Fibroblast of pulmonary artery (primary cell): ENCODE data around the gene GOLM1.

ENCODE experiments used
- DNase-seq: peaks from one replicate; pipeline ENCODE4 v3.0.0-alpha.2; 2010; ENCODE audit warnings: low read depth
- H3K4me3 ChIP-seq: replicated peaks from 2 replicates; pipeline ENCODE4 v1.5.1; 2011; ENCODE audit warnings: low read depth, mild to moderate bottlenecking, control low read depth, low read length, moderate library complexity
- TF ChIP-seq, protein P1 (sequence below): IDR thresholded peaks from 2 replicates; pipeline ENCODE4 v1.5.1; 2011; ENCODE audit warnings: mild to moderate bottlenecking, control low read depth, low read length, inconsistent platforms; ENCODE audit errors: missing control alignments

Gene GOLM1

DNA sequence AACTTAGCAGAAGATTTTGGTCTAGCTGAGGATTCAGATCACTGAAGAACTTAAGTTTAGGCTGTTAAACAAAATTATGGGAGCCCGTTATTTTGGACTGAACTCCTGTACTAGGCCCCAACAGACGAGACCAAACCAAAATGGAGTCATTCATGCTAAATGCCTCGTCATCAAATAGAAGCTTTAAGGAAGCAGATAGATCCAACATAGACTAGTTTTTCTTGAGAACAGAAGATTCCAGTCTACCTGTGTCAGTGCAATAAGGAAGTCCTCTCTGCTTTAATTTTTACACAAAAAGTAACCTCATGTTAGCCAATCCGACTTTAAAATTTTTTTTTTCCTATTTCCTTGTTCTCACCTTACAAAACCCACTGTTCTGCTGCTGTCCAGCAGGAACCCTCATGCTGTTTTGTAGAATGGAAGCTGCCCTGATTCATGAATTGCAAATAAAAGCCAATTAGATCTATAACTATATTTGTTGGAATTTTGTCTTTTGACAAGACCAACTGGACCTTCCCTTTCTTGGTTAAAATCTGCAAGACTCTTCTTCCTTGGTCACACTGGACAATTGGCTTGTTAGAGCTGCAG is 29.0 kb upstream of the GOLM1 start:
- DNase-seq = no peak
- TF ChIP-seq, protein P1, sequence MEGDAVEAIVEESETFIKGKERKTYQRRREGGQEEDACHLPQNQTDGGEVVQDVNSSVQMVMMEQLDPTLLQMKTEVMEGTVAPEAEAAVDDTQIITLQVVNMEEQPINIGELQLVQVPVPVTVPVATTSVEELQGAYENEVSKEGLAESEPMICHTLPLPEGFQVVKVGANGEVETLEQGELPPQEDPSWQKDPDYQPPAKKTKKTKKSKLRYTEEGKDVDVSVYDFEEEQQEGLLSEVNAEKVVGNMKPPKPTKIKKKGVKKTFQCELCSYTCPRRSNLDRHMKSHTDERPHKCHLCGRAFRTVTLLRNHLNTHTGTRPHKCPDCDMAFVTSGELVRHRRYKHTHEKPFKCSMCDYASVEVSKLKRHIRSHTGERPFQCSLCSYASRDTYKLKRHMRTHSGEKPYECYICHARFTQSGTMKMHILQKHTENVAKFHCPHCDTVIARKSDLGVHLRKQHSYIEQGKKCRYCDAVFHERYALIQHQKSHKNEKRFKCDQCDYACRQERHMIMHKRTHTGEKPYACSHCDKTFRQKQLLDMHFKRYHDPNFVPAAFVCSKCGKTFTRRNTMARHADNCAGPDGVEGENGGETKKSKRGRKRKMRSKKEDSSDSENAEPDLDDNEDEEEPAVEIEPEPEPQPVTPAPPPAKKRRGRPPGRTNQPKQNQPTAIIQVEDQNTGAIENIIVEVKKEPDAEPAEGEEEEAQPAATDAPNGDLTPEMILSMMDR = no peak
- no peak overlapping the region for H3K4me3 ChIP-seq

DNA sequence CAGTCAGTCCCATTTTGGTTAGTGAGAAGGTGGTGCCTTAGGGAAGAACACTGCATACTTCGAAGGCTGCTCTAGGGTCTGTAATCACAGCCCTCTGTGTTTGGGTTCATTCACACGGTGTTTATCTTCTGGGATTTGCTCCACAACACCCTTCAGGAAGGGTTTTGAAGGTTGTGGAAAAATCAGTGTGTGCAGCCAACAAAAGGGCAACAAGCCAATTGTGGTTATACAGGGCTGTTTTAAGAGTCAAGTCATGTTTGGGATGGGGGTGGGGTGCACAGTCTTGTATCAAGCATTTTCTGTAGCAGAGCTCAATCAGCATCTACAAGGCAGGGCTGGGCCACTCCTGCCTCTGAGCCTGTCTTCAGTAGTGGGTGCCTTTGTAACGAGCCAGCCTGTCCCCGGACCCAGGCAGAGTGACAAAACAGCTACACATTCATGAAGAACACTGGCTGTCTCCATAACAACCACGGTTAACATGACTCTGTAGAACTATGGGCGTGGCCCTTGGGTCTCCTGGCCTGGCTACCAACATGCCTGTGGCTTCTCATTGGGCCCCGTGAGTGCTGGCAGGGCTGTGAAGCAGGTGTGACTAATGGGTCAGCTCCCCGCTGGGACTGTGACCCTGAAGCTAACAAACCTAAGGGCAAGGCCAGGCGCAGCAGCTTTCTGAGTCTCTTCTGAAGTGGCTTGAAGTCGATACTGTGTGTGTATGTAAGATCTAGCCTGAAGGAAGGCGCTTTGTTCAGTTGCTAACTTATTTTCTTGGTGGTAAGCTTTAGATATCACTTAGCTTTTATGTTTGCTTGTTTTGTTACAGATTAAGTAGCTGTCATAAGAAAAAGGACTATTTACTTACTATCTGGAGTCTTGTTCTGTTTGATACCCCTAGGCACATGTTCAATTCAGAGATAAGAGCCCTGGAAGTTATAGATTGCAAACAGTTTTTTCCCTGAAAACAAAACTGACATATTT is 27.9 kb upstream of the GOLM1 start:
- no peak overlapping the region for H3K4me3 ChIP-seq
- TF ChIP-seq, protein P1 = no peak
- DNase-seq = peak; percentile 69

DNA sequence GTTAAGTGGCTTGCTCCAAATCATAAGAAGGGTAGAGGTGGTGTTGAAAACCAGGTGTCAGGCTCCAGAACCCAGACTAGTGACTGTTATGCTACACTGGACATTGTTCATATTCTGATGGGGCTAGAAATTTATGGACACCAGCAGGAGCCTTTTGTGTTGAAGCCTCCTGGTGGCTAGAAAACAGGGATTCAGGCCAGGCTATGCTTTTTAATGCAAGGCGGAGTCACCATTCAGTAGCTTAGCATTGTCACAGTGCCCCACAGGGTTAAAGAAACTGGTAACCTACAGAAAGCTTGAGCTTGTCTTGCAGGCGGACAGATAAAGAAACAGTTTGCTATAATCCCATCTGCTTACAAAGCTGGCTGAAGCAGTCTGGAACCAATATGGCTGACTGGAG is 23.0 kb upstream of the GOLM1 start:
- TF ChIP-seq, protein P1 = peak; percentile 5
- H3K4me3 ChIP-seq = no peak overlapping the region
- no peak for DNase-seq

DNA sequence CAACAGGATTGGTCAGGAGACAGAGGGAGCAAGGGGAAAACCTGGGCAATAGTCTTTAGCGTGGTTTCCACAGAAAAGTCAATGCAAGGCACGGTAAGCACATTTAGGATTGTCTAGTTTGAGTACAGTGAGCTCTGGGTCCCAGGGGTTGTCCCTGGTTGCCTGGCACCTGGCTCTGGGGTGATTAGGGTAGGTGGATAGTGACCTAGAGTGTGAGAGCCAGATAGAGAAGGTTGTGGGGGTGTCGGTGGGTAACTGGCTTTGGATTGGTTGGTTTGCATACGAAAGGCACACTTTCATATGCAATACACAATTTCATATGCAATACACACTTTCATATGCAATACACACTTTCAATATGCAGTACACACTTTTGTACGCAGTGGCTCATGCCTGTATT is 20.1 kb upstream of the GOLM1 start:
- TF ChIP-seq, protein P1 = no peak
- no peak for DNase-seq
- H3K4me3 ChIP-seq = no peak overlapping the region

DNA sequence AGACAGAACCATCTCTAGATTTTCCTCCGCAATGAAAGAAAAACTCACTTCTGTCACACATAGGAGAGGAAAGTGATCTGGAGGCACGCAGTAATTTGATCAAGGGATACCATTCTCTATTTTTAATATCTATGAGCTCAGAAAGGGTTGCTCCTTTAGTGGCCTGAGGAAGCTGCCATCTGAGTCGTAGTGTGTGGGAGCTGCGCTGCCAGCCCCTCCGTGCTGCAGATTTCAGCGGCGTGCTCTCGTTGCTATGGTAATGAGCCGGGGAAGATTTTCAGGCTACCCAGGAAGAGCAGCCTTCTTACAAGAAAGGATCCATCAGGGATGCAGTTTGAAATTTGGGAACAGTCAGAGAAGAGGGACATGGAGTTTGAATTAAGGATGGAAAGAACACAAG is 17.1 kb upstream of the GOLM1 start:
- DNase-seq = no peak
- TF ChIP-seq, protein P1 = no peak
- no peak overlapping the region for H3K4me3 ChIP-seq

DNA sequence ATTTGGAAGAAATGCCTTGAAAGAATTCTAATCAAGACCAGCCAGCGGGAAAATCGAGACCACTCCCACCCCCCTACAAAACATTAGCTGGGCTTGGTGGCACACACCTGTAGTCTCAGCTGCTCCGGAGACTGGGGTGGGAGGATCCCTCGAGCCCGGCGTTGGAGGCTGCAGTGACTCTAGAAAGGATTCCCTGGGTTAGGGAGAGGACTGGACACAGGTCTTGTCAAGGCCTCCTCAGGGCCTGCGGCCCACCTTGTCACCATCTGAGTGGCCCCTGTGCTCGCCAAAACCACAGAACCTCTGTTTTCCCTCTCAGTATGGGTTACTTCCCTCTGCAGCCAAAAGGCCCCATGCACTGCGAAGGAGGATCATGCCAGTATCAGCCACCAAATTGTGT is 16.5 kb upstream of the GOLM1 start:
- TF ChIP-seq, protein P1 = no peak

DNA sequence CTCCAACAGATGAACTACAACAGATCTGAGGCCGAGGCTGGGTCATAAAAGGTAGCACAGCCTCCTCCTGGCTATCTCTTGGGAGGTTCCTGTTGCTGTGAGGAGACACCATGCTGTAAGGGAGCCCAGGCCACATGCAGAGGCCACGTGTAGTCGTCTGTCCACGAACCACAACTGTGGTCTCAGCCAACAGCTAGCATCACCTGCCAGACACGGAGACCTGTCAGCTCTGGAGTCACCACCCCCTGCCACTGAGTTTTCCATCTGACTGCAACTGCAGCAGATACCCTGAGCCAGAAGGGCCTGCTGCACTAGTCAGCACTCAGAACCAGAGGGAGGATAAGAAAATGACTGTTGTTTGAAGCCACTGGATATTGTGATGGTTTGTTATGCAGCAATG is 12.7 kb upstream of the GOLM1 start:
- no peak for DNase-seq

More for the DNA sequence above, 16.5 kb upstream of the GOLM1 start:
- H3K4me3 ChIP-seq = no peak overlapping the region
- DNase-seq = no peak

More for the DNA sequence above, 12.7 kb upstream of the GOLM1 start:
- TF ChIP-seq, protein P1 = no peak
- H3K4me3 ChIP-seq = no peak overlapping the region
